MM.1S (cell line): ENCODE results near the gene RSL1D1.

ENCODE experiments used
- CTCF ChIP-seq: fragments of 300-600 bp; sonication (generic); IDR thresholded peaks from 2 replicates; pipeline ENCODE4 v1.5.1; 2016; ENCODE audit warnings: antibody characterized with exemption, low read length, mixed read lengths
- EZH2 ChIP-seq: fragments of 300-600 bp; sonication (generic); optimal IDR thresholded peaks from 2 replicates; pipeline ENCODE3; 2017; ENCODE audit warnings: low read depth, mild to moderate bottlenecking, antibody characterized with exemption, low read length, mixed read lengths
- EZH2phosphoT487 ChIP-seq: fragments of 300-600 bp; sonication (generic); IDR thresholded peaks from 2 replicates; pipeline ENCODE4 v1.6.1; 2018; ENCODE audit warnings: antibody characterized with exemption, low read length

DNA sequence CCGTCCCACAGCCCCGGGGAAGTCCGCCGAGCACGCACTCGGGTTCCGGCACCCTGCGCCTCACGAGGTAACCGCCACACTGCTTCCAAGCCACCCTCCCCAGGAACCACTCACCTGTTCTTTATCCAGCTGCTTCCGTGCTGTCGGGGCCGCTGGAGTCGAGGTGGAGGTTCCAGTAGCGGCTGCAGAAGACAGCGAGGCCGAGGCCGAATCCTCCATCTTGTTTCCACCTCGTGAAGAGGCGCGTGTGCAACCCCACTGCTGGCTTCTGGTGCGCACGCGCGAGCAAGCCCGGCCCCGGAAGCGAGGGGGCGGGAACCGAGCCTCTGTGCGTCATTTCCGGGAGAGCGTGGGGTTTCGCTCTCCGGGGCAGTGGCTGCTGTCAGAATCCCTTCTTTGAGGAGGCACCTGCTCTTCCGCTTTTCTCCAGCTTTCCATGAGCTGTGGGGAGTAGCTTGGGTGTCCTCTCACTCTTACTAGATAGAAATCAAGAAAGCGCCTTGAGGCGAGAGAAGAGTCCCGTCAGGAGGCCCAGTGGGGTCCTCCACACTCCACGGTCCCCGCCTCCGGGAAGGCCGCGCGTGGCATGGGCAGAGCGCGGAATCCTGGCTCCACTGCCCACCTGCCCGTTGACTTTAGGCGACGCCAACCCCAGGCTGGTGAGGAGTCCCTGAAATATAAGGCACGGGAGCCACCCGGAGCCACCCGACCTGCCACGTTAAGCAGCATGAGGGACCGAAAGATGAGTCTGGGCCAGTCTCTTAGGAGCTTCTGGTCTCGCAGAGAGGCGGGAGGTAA is at the start of gene RSL1D1:
- no peak for TF ChIP-seq CTCF
- TF ChIP-seq EZH2phosphoT487 = no peak
- TF ChIP-seq EZH2 = no peak
